ENCODE measurements around the gene RAB26.

RAB26 gene

GRCh38 chr16:2159175-2159838 is 10.9 kb downstream of the RAB26 start:
- DNase-seq (ENCODE audit: low read depth in 2 of 2): no peak

GRCh38 chr16:2160915-2161551 is 12.6 kb downstream of the RAB26 start:
- DNase-seq (ENCODE audit: low read depth in 2 of 2): no peak

GRCh38 chr16:2161911-2162310 is 13.5 kb downstream of the RAB26 start:
- no peak for DNase-seq (ENCODE audit: low read depth in 2 of 2)

- no peak for DNase-seq (ENCODE audit: low read depth in 2 of 2)
These were observed 14.3 kb downstream of the RAB26 start for GRCh38 chr16:2162676-2163118.

GRCh38 chr16:2163211-2163881 is 14.9 kb downstream of the RAB26 start:
- no peak for DNase-seq (ENCODE audit: low read depth in 2 of 2)

GRCh38 chr16:2165861-2166260 is 17.4 kb downstream of the RAB26 start:
- no peak for DNase-seq (ENCODE audit: low read depth in 2 of 2)

- DNase-seq (ENCODE audit: low read depth in 2 of 2): no peak
These were observed 18.0 kb downstream of the RAB26 start for GRCh38 chr16:2166263-2167067.

- no peak for DNase-seq (ENCODE audit: low read depth in 2 of 2)
These were observed 18.7 kb downstream of the RAB26 start for GRCh38 chr16:2167068-2167638.

- DNase-seq (ENCODE audit: low read depth in 2 of 2): no peak
These were observed 21.7 kb downstream of the RAB26 start for GRCh38 chr16:2170080-2170479.

GRCh38 chr16:2170587-2171435 is 22.4 kb downstream of the RAB26 start:
- DNase-seq (ENCODE audit: low read depth in 2 of 2): no peak

- DNase-seq (ENCODE audit: low read depth in 2 of 2): no peak
These were observed 23.3 kb downstream of the RAB26 start for GRCh38 chr16:2171601-2172178.

GRCh38 chr16:2172688-2173335 is 24.4 kb downstream of the RAB26 start:
- DNase-seq (ENCODE audit: low read depth in 2 of 2): no peak

GRCh38 chr16:2173366-2173765 is 24.9 kb downstream of the RAB26 start:
- DNase-seq (ENCODE audit: low read depth in 2 of 2): no peak

GRCh38 chr16:2173916-2174315 is 25.5 kb downstream of the RAB26 start:
- DNase-seq (ENCODE audit: low read depth in 2 of 2): no peak

GRCh38 chr16:2174396-2175131 is 26.1 kb downstream of the RAB26 start:
- no peak for DNase-seq (ENCODE audit: low read depth in 2 of 2)

GRCh38 chr16:2175454-2175853 is 27.0 kb downstream of the RAB26 start:
- no peak for DNase-seq (ENCODE audit: low read depth in 2 of 2)

- DNase-seq (ENCODE audit: low read depth in 2 of 2): no peak
These were observed 27.6 kb downstream of the RAB26 start for GRCh38 chr16:2176047-2176446.

GRCh38 chr16:2177101-2177500 is 28.7 kb downstream of the RAB26 start:
- no peak for DNase-seq (ENCODE audit: low read depth in 2 of 2)

- DNase-seq (ENCODE audit: low read depth in 2 of 2): no peak
These were observed 29.1 kb downstream of the RAB26 start for GRCh38 chr16:2177561-2177960.

Measured in stimulated activated CD4-positive, alpha-beta T cell treated with anti-CD3 and anti-CD28 coated beads, Interleukin-15, amount 100 ng/mL, for 48 hours (primary cell).